Suprapubic skin (tissue), 4 donors: ENCODE results near the gene TEX26. TPM values are rescaled to one million over a fixed set of nuclear protein-coding genes. Genes with fewer than 3 reads are reported as not detected.
"Not testable (repeated sequence)": the region's sequence is repeated elsewhere in the genome, so short reads cannot be mapped to it uniquely, and the experiment has no call there.

Source experiments
- DNase-seq, 2 donors: peaks; one replicate each; pipeline ENCODE4 v3.0.0-alpha.2; 2019; ENCODE audit warnings: low spot score in 2 of 2
- H3K27ac ChIP-seq: fragments of 200-600 bp; sonication (generic); one replicate; pipeline ENCODE4 v1.5.1; 2019
- H3K27me3 ChIP-seq: fragments of 200-600 bp; sonication (generic); one replicate; pipeline ENCODE4 v1.5.1; 2019
- H3K36me3 ChIP-seq: fragments of 200-600 bp; sonication (generic); one replicate; pipeline ENCODE4 v1.5.1; 2019
- H3K4me1 ChIP-seq: fragments of 200-600 bp; sonication (generic); one replicate; pipeline ENCODE4 v1.5.1; 2019
- H3K4me3 ChIP-seq: fragments of 200-600 bp; sonication (generic); one replicate; pipeline ENCODE4 v1.5.1; 2019; ENCODE audit warnings: mild to moderate bottlenecking
- H3K9me3 ChIP-seq: fragments of 200-600 bp; sonication (generic); one replicate; pipeline ENCODE4 v1.5.1; 2019
- EP300 ChIP-seq: sonication (generic); formaldehyde crosslinking; IDR thresholded peaks from one replicate; pipeline ENCODE4 v1.6.1; 2017; ENCODE audit warnings: antibody characterized with exemption
- POLR2A ChIP-seq, 2 donors: fragments of 450-650 bp; IDR thresholded peaks; one replicate each; pipeline ENCODE4 v1.6.1; 2017; ENCODE audit warnings: antibody characterized with exemption in 2 of 2, mild to moderate bottlenecking in 2 of 2, moderate library complexity in 2 of 2
- POLR2AphosphoS5 ChIP-seq, 3 donors: sonication (generic); formaldehyde crosslinking; IDR thresholded peaks; one replicate each; pipeline ENCODE4 v1.6.1; 2017; ENCODE audit warnings: antibody characterized with exemption in 3 of 3
- WGBS: methylation state at CpG from one replicate; pipeline ENCODE4 v1.1.5; 2018; 5-methylcytosine and 5-hydroxymethylcytosine counted together
- total RNA-seq, 4 donors: library from RNA; depleted of rRNA; stranded (reverse); fragments of >200 nt; gene quantifications; one replicate each; pipeline ENCODE4 v1.1.0, GENCODE V29; 2016
- TF ChIP-seq, protein P1 (sequence below), 2 donors: fragments of 200-600 bp in 1 of 2; fragments of 450-650 bp in 1 of 2; sonication (generic) in 1 of 2; IDR thresholded peaks; one replicate each; pipeline ENCODE4 v1.5.1; 2016 to 2019; ENCODE audit warnings: antibody characterized with exemption in 2 of 2, mild to moderate bottlenecking in 1 of 2, moderate library complexity in 1 of 2

TEX26 gene
- total RNA-seq, 4 donors from 2014 or later = not detected

DNA sequence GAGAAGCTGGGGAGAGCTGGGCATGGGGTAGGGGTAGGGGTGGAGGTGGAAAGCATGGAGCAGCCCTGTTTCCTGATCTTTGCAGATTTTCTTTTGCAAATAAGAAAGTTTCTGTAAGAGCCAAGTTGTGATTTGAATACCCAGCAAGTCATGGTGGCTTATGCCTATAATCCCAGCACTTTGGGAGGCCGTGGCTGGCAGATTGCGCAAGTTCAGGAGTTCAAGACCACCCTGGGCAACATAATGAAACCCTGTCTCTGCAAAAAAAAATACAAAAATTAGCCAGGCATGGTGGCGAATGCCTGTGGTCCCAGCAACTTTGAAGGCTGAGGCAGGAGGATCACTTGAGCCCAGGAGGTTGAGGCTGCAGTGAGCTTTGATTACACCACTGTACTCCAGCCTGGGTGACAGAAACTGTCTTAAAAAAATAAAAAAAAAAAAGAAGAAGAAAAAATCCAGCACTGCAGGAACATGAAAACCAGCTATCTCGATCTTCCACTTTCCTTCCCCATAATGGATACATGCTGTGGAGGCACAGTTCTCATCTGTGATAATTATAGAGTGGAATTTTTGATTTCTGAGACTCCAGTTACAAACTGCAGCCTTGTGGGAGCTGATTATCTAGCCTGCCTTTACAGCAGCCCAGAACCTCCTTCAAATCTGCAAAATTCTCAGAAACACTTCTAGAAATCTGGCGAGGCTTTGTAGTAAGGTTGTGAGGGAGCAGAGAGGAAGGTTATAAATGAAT, 12.1 kb upstream of the TEX26 start:
- peaks cover 6% of the 10 kb centered on the region for H3K27me3 ChIP-seq
- peaks cover 24% of the 10 kb centered on the region for H3K4me1 ChIP-seq
- H3K9me3 ChIP-seq = no peaks in the 10 kb centered on the region
- H3K4me3 ChIP-seq = no peak overlapping the region
- DNase-seq = no peak
- TF ChIP-seq EP300 (no peak), POLR2A (IDR thresholded peaks at IDR 0.05) (no peak), POLR2AphosphoS5 (IDR thresholded peaks at IDR 0.05) (no peak)
- TF ChIP-seq, protein P1, sequence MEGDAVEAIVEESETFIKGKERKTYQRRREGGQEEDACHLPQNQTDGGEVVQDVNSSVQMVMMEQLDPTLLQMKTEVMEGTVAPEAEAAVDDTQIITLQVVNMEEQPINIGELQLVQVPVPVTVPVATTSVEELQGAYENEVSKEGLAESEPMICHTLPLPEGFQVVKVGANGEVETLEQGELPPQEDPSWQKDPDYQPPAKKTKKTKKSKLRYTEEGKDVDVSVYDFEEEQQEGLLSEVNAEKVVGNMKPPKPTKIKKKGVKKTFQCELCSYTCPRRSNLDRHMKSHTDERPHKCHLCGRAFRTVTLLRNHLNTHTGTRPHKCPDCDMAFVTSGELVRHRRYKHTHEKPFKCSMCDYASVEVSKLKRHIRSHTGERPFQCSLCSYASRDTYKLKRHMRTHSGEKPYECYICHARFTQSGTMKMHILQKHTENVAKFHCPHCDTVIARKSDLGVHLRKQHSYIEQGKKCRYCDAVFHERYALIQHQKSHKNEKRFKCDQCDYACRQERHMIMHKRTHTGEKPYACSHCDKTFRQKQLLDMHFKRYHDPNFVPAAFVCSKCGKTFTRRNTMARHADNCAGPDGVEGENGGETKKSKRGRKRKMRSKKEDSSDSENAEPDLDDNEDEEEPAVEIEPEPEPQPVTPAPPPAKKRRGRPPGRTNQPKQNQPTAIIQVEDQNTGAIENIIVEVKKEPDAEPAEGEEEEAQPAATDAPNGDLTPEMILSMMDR (IDR thresholded peaks at IDR 0.05) = no peak
- H3K27ac ChIP-seq = no peak overlapping the region
- 83% methylated on average over 5 of the region's 5 CpGs for WGBS
- H3K36me3 ChIP-seq = peaks cover 7% of the 10 kb centered on the region

DNA sequence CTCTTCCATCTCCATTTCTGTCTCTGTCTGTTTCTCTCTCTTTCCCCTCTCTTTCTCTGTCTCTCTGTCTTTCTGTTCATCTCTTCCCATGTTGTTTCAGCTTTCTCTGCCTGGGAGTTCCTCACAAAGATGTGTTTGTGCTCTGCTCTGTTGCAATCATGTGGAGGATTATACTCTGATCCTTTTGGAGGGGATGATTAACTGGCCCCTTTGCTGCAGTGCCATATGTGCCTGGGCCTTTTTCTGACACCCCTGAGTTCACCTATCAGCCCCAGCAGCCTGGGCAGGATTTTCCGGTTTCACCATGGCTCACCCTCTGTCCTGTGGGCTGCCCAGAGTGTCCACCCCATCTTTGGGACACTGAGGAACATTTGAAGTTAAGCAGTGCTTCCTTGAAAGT, 9.0 kb upstream of the TEX26 start:
- Histone ChIP-seq H3K9me3 (no peaks in the 10 kb centered on the region), H3K36me3 (peaks cover 7% of the 10 kb centered on the region), H3K27ac (no peak overlapping the region), H3K27me3 (no peaks in the 10 kb centered on the region), H3K4me3 (no peak overlapping the region), H3K4me1 (peaks cover 6% of the 10 kb centered on the region)
- WGBS = 89% methylated on average over 1 of the region's 1 CpG
- TF ChIP-seq, protein P1 (IDR thresholded peaks at IDR 0.05) = no peak
- TF ChIP-seq POLR2A (IDR thresholded peaks at IDR 0.05) (no peak), EP300 (no peak), POLR2AphosphoS5 (IDR thresholded peaks at IDR 0.05) (no peak)
- no peak for DNase-seq

DNA sequence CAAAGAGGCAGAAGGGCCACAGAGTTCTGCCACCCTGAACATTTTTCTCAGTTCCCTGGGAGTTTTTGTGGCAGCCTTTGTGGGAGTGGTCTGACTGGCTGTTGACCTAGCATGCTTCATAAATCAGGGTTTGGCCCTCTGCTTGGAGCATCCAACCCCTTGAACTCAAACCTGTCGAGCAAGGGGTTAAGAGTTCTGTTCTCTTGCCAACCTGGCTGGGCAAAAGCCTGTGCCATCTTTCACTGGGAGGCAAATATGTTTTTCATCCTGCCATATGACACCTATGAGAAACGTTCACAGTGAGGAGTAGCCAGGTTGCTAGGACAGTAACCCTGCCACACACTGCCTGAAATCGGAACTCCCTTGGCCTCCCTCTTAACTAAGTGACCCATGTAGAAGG, 7.7 kb upstream of the TEX26 start:
- Histone ChIP-seq H3K27ac (no peak overlapping the region), H3K4me1 (peaks cover 6% of the 10 kb centered on the region), H3K9me3 (no peaks in the 10 kb centered on the region), H3K4me3 (no peak overlapping the region), H3K36me3 (peaks cover 7% of the 10 kb centered on the region), H3K27me3 (no peaks in the 10 kb centered on the region)
- WGBS = 61% methylated on average over 3 of the region's 3 CpGs
- no peak for DNase-seq
- TF ChIP-seq, protein P1 (IDR thresholded peaks at IDR 0.05) = no peak
- TF ChIP-seq POLR2A (IDR thresholded peaks at IDR 0.05) (no peak), POLR2AphosphoS5 (IDR thresholded peaks at IDR 0.05) (no peak), EP300 (no peak)

DNA sequence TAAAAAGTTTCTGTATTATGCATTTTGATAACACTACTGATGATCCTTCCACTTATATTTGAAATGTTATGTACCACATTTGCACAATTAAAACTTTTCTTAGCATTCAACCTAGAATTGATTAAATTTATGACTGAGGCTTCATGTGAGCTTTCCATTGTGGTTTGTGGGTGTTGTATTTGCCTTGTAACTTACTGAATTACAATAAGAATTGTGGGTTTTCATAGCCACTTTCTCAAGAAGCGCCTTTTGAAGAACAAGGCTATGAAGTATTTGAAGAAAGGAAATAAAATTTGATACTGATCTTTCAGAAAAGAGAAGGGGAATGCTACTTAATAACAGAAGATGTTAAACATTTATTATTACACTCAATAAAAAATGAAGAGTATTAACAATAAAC, 7.0 kb upstream of the TEX26 start:
- Histone ChIP-seq H3K36me3 (peaks cover 7% of the 10 kb centered on the region), H3K4me1 (peaks cover 6% of the 10 kb centered on the region), H3K27me3 (no peaks in the 10 kb centered on the region), H3K27ac (no peak overlapping the region), H3K4me3 (no peak overlapping the region), H3K9me3 (no peaks in the 10 kb centered on the region)
- WGBS = 82% methylated on average over 1 of the region's 1 CpG
- TF ChIP-seq EP300 (no peak), POLR2A (IDR thresholded peaks at IDR 0.05) (no peak), POLR2AphosphoS5 (IDR thresholded peaks at IDR 0.05) (no peak)
- TF ChIP-seq, protein P1 (IDR thresholded peaks at IDR 0.05) = no peak
- no peak for DNase-seq

DNA sequence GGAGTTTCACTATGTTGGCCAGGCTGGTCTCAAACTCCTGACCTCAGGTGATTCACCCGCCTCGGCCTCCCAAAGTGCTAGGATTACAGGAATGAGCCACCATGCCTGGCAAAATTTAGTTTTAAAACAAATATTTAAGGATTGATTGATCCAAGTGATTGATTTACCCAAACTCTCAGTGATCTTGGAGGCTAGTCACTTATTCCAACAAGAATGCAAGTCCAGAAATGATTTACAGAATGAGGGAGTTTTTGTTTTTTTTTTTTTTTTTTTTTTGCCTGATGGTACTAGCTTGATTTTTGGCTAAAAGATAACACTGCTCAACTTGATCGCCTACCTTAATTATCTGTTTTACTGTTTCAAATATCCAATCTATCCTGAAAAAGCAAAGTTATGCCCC, 5.7 kb upstream of the TEX26 start:
- no peak for DNase-seq
- Histone ChIP-seq H3K4me1 (peaks cover 6% of the 10 kb centered on the region), H3K4me3 (no peak overlapping the region), H3K9me3 (no peaks in the 10 kb centered on the region), H3K36me3 (peaks cover 3% of the 10 kb centered on the region), H3K27ac (no peak overlapping the region), H3K27me3 (no peaks in the 10 kb centered on the region)
- 88% methylated on average over 3 of the region's 3 CpGs for WGBS
- TF ChIP-seq POLR2AphosphoS5 (IDR thresholded peaks at IDR 0.05) (no peak), POLR2A (IDR thresholded peaks at IDR 0.05) (no peak), EP300 (no peak)

DNA sequence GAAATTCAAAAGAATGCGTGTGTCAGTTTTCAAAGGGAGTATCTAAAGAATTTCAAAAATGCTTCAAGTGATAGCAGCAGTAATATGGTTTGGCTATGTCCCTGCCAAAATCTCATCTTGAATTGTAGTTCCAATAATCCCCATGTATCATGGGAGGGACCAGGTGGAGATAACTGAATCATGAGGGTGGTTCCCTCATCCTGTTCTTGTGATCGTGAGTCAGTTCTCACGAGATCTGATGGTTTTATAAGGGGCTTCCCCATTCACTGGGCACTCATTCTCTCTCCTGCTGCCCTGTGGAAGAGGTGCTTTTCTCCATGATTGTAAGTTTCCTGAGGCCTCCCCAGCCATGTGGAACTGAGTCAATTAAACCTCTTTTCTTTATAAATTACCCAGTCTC, 5.3 kb upstream of the TEX26 start:
- not testable (repeated sequence) for H3K4me1 ChIP-seq, H3K36me3 ChIP-seq, H3K27me3 ChIP-seq, H3K9me3 ChIP-seq, H3K4me3 ChIP-seq, H3K27ac ChIP-seq, DNase-seq
- 59% methylated on average over 3 of the region's 3 CpGs for WGBS
